Measurements from ENCODE around the gene PLK5.
"Not testable (repeated sequence)": the region's sequence is repeated elsewhere in the genome, so short reads cannot be mapped to it uniquely, and the experiment has no call there.

Gene PLK5

GRCh38 chr19:1527650-1528309 lies 3.9 kb downstream of the PLK5 start:
- no peak overlapping the region for H3K9ac ChIP-seq
- H3K27ac ChIP-seq, result no peak overlapping the region
- no peaks in the 10 kb centered on the region for H3K4me1 ChIP-seq (ENCODE audit: low read depth, poor library complexity, severe bottlenecking)
- H3K36me3 ChIP-seq (ENCODE audit: insufficient read depth), result no peaks in the 10 kb centered on the region
- no peak overlapping the region for H2AFZ ChIP-seq (ENCODE audit: low read depth)
- H3K79me2 ChIP-seq (ENCODE audit: insufficient read depth, low read depth), result no peaks in the 10 kb centered on the region
- TF ChIP-seq CTCF (conservative IDR thresholded peaks at IDR 0.05; ENCODE audit: low read depth, low read length), result no peak
- no peak overlapping the region for H3K4me3 ChIP-seq (IDR thresholded peaks at IDR 0.05; ENCODE audit: insufficient read depth, low read depth, low read length)
- H4K20me1 ChIP-seq (ENCODE audit: insufficient read depth), result no peaks in the 10 kb centered on the region
- H3K4me2 ChIP-seq, result no peak overlapping the region
- H3K27me3 ChIP-seq (ENCODE audit: insufficient read depth, low read depth), result peaks cover 56% of the 10 kb centered on the region

- no peaks in the 10 kb centered on the region for H4K20me1 ChIP-seq (ENCODE audit: insufficient read depth)
- no peaks in the 10 kb centered on the region for H3K36me3 ChIP-seq (ENCODE audit: insufficient read depth)
- TF ChIP-seq CTCF (conservative IDR thresholded peaks at IDR 0.05; ENCODE audit: low read depth, low read length), result no peak
- no peaks in the 10 kb centered on the region for H3K4me1 ChIP-seq (ENCODE audit: low read depth, poor library complexity, severe bottlenecking)
- peaks cover 58% of the 10 kb centered on the region for H3K27me3 ChIP-seq (ENCODE audit: insufficient read depth, low read depth)
- no peak overlapping the region for H2AFZ ChIP-seq (ENCODE audit: low read depth)
- no peak overlapping the region for H3K4me3 ChIP-seq (IDR thresholded peaks at IDR 0.05; ENCODE audit: insufficient read depth, low read depth, low read length)
- no peak overlapping the region for H3K27ac ChIP-seq
- H3K4me2 ChIP-seq, result no peak overlapping the region
- H3K79me2 ChIP-seq (ENCODE audit: insufficient read depth, low read depth), result no peaks in the 10 kb centered on the region
- H3K9ac ChIP-seq, result no peak overlapping the region
Observed at GRCh38 chr19:1528596-1529429, 4.9 kb downstream of the PLK5 start.

- Histone ChIP-seq H3K9ac (no peak overlapping the region), H3K4me1 (ENCODE audit: low read depth, poor library complexity, severe bottlenecking) (no peaks in the 10 kb centered on the region), H3K27me3 (ENCODE audit: insufficient read depth, low read depth) (peaks cover 59% of the 10 kb centered on the region), H4K20me1 (ENCODE audit: insufficient read depth) (no peaks in the 10 kb centered on the region), H3K4me2 (no peak overlapping the region), H3K36me3 (ENCODE audit: insufficient read depth) (no peaks in the 10 kb centered on the region), H3K27ac (no peak overlapping the region), H3K79me2 (ENCODE audit: insufficient read depth, low read depth) (no peaks in the 10 kb centered on the region), H2AFZ (ENCODE audit: low read depth) (no peak overlapping the region), H3K4me3 (IDR thresholded peaks at IDR 0.05; ENCODE audit: insufficient read depth, low read depth, low read length) (no peak overlapping the region)
- no peak for TF ChIP-seq CTCF (conservative IDR thresholded peaks at IDR 0.05; ENCODE audit: low read depth, low read length)
Observed at GRCh38 chr19:1529430-1529816, 5.5 kb downstream of the PLK5 start.

GRCh38 chr19:1530856-1531255 lies 7.0 kb downstream of the PLK5 start:
- H3K9ac ChIP-seq; H3K4me3 ChIP-seq (IDR thresholded peaks at IDR 0.05; ENCODE audit: insufficient read depth, low read depth, low read length); H4K20me1 ChIP-seq (ENCODE audit: insufficient read depth); H2AFZ ChIP-seq (ENCODE audit: low read depth); H3K4me2 ChIP-seq; H3K79me2 ChIP-seq (ENCODE audit: insufficient read depth, low read depth); H3K4me1 ChIP-seq (ENCODE audit: low read depth, poor library complexity, severe bottlenecking); H3K27ac ChIP-seq; H3K36me3 ChIP-seq (ENCODE audit: insufficient read depth): not testable (repeated sequence)
- H3K27me3 ChIP-seq (ENCODE audit: insufficient read depth, low read depth), result peaks cover 64% of the 10 kb centered on the region

GRCh38 chr19:1531587-1531986 lies 7.7 kb downstream of the PLK5 start:
- peaks cover 64% of the 10 kb centered on the region for H3K27me3 ChIP-seq (ENCODE audit: insufficient read depth, low read depth)
- H3K79me2 ChIP-seq (ENCODE audit: insufficient read depth, low read depth), result no peaks in the 10 kb centered on the region
- no peak overlapping the region for H3K9ac ChIP-seq
- no peak overlapping the region for H2AFZ ChIP-seq (ENCODE audit: low read depth)
- TF ChIP-seq CTCF (conservative IDR thresholded peaks at IDR 0.05; ENCODE audit: low read depth, low read length), result no peak
- H4K20me1 ChIP-seq (ENCODE audit: insufficient read depth), result no peaks in the 10 kb centered on the region
- H3K4me1 ChIP-seq (ENCODE audit: low read depth, poor library complexity, severe bottlenecking), result no peaks in the 10 kb centered on the region
- no peak overlapping the region for H3K4me3 ChIP-seq (IDR thresholded peaks at IDR 0.05; ENCODE audit: insufficient read depth, low read depth, low read length)
- no peaks in the 10 kb centered on the region for H3K36me3 ChIP-seq (ENCODE audit: insufficient read depth)
- H3K27ac ChIP-seq, result no peak overlapping the region
- no peak overlapping the region for H3K4me2 ChIP-seq
